ENCODE results near the gene POLA1. TPM values are rescaled to one million over a fixed set of nuclear protein-coding genes. Genes with fewer than 3 reads are reported as not detected.

Gene POLA1
- total and polyA plus RNA-seq, 7 donors = 1.8 to 15.0 (median 11.4) TPM

- DNase-seq = no peak
- H3K4me1 ChIP-seq = peaks cover 0 to 31% (median 26%) of the 10 kb centered on the region in 4 donors
- no peaks in the 10 kb centered on the region for H3K9me3 ChIP-seq
- H3K27me3 ChIP-seq = peaks cover 56 to 73% (median 62%) of the 10 kb centered on the region in 3 donors
- no peaks in the 10 kb centered on the region for H3K36me3 ChIP-seq
- no peak overlapping the region for H3K4me3 ChIP-seq
- intact Hi-C loops (cut with DNase I) = no loop called here
- H3K27ac ChIP-seq = no peak overlapping the region
- TF ChIP-seq POLR2AphosphoS5 (IDR thresholded peaks at IDR 0.05) (no peak), EP300 (IDR thresholded peaks at IDR 0.05) (no peak), POLR2A (IDR thresholded peaks at IDR 0.05) (no peak), CTCF (IDR thresholded peaks at IDR 0.05) (no peak)
- WGBS, 2 donors = 6 to 12% methylated on average over 10 of the region's 10 CpGs
Observed at GRCh38 chrX:25004040-25004439, 310.3 kb downstream of the POLA1 start.

GRCh38 chrX:25004485-25005032, 310.8 kb downstream of the POLA1 start:
- DNase-seq = no peak
- Histone ChIP-seq H3K27me3 (peaks cover 61 to 79% (median 67%) of the 10 kb centered on the region in 3 donors), H3K27ac (no peak overlapping the region), H3K36me3 (no peaks in the 10 kb centered on the region), H3K4me3 (peak overlapping the region in 3 of 4 donors; percentile 17 to 32 (median 28)), H3K4me1 (peaks cover 0 to 31% (median 26%) of the 10 kb centered on the region in 4 donors), H3K9me3 (no peaks in the 10 kb centered on the region)
- TF ChIP-seq EP300 (IDR thresholded peaks at IDR 0.05) (no peak), CTCF (IDR thresholded peaks at IDR 0.05) (no peak), POLR2A (IDR thresholded peaks at IDR 0.05) (no peak), POLR2AphosphoS5 (IDR thresholded peaks at IDR 0.05) (no peak)
- 1 to 2% methylated on average over 59 of the region's 59 CpGs for WGBS, 2 donors
- intact Hi-C loops (cut with DNase I) = no loop called here

- 2 to 5% methylated on average over 23 of the region's 23 CpGs for WGBS, 2 donors
- peak overlapping the region in 3 of 4 donors; percentile 17 to 32 (median 28) for H3K4me3 ChIP-seq
- H3K27ac ChIP-seq = no peak overlapping the region
- TF ChIP-seq CTCF (IDR thresholded peaks at IDR 0.05) (no peak), POLR2A (IDR thresholded peaks at IDR 0.05) (no peak), EP300 (IDR thresholded peaks at IDR 0.05) (no peak), POLR2AphosphoS5 (IDR thresholded peaks at IDR 0.05) (no peak)
- peaks cover 0 to 31% (median 26%) of the 10 kb centered on the region in 4 donors for H3K4me1 ChIP-seq
- no peaks in the 10 kb centered on the region for H3K36me3 ChIP-seq
- intact Hi-C loops (cut with DNase I) = no loop called here
- no peaks in the 10 kb centered on the region for H3K9me3 ChIP-seq
- H3K27me3 ChIP-seq = peaks cover 66 to 83% (median 71%) of the 10 kb centered on the region in 3 donors
- no peak for DNase-seq
Observed at GRCh38 chrX:25005034-25005381, 311.3 kb downstream of the POLA1 start.

GRCh38 chrX:25005382-25006185, 311.9 kb downstream of the POLA1 start:
- H3K4me3 ChIP-seq = peak overlapping the region in 3 of 4 donors; percentile 17 to 32 (median 28)
- intact Hi-C loops (cut with DNase I) = no loop called here
- H3K4me1 ChIP-seq = peaks cover 0 to 31% (median 26%) of the 10 kb centered on the region in 4 donors
- no peak overlapping the region for H3K27ac ChIP-seq
- H3K36me3 ChIP-seq = no peaks in the 10 kb centered on the region
- no peak for TF ChIP-seq POLR2AphosphoS5 (IDR thresholded peaks at IDR 0.05)
- TF ChIP-seq POLR2A (IDR thresholded peaks at IDR 0.05) = no peak
- no peak for TF ChIP-seq CTCF (IDR thresholded peaks at IDR 0.05)
- no peak for TF ChIP-seq EP300 (IDR thresholded peaks at IDR 0.05)
- no peaks in the 10 kb centered on the region for H3K9me3 ChIP-seq
- DNase-seq = no peak
- WGBS, 2 donors = 2 to 5% methylated on average over 72 of the region's 72 CpGs
- peaks cover 69 to 89% (median 75%) of the 10 kb centered on the region in 3 donors for H3K27me3 ChIP-seq
